Tongue (tissue), 2 donors: ENCODE results near the gene ATP11C. TPM values are rescaled to one million over a fixed set of nuclear protein-coding genes. Genes with fewer than 3 reads are reported as not detected.
A peak's percentile ranks its signal among the peaks of the same experiment; 100 is the strongest.

ENCODE experiments used
- DNase-seq: peaks from one replicate; pipeline ENCODE4 v3.0.0-alpha.2; 2015
- total RNA-seq: library from RNA; depleted of rRNA; stranded (reverse); fragments of >200 nt; gene quantifications from one replicate; pipeline ENCODE4 v1.2.3, GENCODE V29; 2014

ATP11C gene
- total RNA-seq, 1 donor from 2014 or later = 29.7 TPM

DNA sequence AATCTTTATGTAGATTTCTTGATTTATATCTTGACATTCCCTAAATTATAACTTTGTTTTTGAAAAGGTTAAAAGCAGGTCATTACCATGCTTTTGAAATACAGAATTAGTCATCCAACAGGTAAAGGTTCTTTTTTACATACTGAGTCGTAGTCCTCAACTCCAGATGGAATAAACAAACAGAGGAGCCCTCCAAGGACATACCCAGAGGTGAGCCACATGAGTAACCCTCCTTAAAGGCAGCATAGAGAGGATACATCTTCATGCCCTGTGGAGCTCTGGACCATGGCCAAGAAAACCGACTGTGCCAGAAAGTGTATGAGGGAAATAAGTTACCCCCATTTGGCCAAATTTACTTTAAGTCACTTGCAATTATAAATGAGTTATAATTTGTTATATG is 129.6 kb downstream of the ATP11C start:
- no peak for DNase-seq

- DNase-seq = no peak
Measured at GRCh38 chrX:139802048-139802447, 130.8 kb downstream of the ATP11C start.

GRCh38 chrX:139801397-139801813 is 131.4 kb downstream of the ATP11C start:
- DNase-seq = no peak

DNA sequence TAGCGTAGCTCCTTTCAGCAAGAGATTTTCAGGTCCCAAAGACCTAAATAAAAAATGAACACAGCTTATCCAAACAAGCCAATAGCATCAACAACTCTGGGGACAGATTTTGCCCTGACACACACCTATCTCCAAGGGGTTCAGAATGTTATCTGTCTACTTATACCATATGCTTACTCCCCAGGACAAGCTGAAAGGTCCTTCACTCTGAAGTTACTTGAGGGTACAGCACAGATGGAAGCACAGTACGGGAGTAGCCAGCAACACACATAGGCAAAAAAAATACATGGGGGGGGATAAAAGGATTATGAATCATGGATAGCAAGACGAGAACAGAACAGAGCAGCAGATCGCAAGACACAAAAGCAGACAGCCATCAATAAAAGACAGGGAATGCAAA is 134.2 kb downstream of the ATP11C start:
- no peak for DNase-seq

DNA sequence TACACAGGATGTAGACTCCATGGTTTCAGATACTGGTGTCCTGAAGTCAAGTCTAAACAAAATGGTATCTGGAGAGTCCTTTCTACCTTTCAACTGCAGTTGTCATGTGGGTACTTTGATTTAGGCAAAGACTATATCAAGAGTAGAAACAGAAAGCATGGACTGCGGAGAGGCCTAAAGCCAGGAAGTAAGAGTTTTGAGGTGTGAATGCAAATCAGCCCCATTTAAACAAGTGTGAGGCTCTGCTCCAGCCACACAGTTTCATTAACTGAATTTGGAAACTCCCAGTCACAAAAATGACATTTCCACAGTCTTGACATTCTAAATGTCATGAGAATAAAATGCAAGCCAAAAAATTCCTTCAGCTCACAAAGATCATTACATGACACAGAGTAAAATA is 137.7 kb downstream of the ATP11C start:
- DNase-seq = no peak

DNA sequence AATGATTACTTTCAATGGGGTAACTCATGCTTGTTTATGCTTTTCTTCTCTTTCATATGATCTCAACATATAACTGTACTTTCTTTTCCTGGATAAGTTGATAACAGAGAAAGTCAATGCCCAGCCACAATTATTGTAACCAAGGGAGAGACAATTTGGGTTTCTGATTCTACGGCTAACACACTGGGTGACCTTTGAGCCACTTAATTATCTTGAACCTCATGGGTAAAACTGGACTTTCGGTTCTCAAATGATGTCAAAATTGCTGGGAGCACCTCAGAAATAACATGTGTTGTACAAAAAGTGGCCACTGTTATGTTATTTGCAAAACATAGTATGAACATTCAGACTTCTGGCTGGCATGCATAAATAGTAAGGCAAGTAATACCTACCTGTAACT is 145.3 kb downstream of the ATP11C start:
- DNase-seq = no peak

GRCh38 chrX:139784807-139785206 is 148.0 kb downstream of the ATP11C start:
- no peak for DNase-seq

- DNase-seq = no peak
Measured at GRCh38 chrX:139783959-139784358, 148.9 kb downstream of the ATP11C start.

DNA sequence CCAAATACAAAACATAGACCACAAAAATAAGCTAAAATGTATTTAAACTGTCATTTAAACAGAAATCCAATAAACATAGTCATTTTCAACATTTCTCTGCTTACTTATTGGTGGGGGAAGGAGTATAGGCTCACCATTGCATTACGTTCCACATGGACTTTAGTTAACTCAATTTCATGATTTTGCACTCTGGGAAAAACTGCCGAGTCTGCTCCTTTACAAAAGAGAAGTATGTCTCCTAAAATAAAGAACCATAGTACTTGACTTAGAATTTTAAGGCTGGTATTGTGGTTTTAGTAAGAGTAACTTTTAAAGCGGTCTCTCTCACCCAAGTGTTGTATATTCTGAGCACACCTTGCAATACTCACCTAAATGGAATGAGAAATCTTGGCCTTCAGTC is 149.8 kb downstream of the ATP11C start:
- DNase-seq = no peak

DNA sequence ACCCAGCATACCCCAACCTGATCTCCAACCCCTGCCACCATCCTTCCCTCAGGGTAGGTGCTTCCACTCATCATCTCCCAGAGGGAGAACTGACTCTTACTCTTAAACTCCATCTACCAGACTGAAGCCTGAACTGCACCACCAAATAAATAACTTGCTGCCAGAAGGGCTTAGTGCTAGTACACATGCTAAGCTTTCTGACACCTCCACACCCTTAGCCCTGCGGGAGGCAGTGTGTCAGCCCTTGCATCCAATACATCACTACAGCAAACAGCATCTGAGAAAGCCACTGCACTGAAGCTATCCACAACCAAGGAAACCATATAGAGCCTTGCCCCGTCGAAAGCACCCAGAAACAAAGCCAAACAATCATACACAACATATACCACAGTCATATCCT is 156.3 kb downstream of the ATP11C start:
- DNase-seq = no peak

DNA sequence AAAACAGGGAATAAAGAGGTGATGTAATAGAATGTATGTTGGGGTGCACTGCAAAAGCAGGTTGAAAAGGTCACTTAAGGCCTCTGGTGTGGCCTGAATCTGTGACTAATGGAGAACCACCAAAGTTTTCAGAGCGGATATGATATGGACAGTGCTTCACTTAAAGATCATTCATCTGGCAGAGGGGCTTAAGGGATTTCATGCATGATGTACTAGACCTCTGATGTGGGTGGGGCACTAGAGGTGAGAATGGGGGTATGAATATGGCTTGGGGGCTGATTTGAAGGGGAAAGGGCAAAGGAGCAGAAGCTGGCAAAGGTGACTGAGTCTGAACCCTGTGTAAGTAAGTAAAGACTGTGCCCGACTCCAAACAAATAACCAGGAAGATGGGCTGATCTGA is 162.5 kb downstream of the ATP11C start:
- DNase-seq = no peak

DNA sequence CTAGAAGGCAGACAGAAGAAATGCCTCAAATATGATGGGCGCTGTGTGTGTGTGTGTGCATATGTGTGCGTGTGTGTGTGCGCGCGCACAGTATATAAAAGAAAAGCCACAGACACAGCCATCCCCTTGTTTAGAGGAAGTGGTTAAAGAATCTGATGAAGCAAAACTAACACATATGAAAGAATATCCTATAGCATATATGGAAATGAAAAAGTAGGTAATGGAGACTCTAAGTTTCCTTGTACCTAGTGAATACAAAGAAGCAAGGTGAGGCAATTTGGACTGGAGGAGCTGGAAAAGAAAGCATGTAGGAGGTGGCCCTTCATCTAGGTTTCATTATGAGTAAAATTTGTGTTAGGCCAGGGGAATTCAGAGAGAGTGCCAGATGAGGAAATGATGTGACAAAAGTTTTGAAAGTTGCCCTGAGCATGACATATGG is 166.3 kb downstream of the ATP11C start:
- DNase-seq = no peak

GRCh38 chrX:139762400-139763183 is 170.3 kb downstream of the ATP11C start:
- DNase-seq = no peak

GRCh38 chrX:139759637-139760036 is 173.2 kb downstream of the ATP11C start:
- DNase-seq = peak; percentile 2

DNA sequence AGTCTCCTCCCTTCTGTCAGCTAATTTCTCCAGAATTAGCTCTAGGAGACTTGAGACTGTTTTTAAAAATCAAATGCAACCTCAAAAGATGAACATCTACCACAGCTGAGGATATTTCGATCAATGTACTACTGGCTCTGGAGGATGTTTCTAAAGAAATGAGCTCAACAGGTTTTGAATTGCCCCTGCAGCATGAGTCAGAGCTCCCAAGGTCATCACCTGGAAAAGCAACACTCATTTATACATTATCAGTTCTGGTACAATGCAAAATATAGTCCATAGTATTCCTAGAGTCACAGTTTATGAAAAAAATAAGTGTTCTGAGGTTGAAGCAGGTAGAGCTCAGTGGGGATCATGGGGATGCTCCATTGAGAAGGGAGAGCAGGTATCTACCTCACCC is 174.0 kb downstream of the ATP11C start:
- DNase-seq = no peak

DNA sequence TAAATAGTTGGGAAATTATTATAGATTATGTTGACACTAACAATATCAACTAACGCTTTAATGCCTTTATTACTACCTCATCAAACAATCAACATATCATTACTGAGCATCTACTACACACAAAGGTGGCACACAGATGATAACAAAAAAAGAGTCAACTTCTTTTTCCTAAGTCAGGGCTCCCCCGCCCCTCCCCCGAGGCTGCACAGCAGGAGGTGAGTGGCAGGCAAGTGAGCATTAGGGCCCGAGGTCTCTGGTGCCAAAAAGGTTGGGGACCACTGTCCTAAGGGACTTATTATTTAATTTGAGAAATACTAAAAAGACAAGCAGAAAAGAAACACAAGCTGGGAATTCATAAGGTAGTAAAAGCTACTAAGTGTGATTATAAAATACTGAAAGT is 174.6 kb downstream of the ATP11C start:
- DNase-seq = no peak

GRCh38 chrX:139751053-139751452 is 181.8 kb downstream of the ATP11C start:
- DNase-seq = no peak

GRCh38 chrX:139750390-139750789 is 182.5 kb downstream of the ATP11C start:
- DNase-seq = no peak

GRCh38 chrX:139739138-139739537 is 193.7 kb downstream of the ATP11C start:
- DNase-seq = no peak

DNA sequence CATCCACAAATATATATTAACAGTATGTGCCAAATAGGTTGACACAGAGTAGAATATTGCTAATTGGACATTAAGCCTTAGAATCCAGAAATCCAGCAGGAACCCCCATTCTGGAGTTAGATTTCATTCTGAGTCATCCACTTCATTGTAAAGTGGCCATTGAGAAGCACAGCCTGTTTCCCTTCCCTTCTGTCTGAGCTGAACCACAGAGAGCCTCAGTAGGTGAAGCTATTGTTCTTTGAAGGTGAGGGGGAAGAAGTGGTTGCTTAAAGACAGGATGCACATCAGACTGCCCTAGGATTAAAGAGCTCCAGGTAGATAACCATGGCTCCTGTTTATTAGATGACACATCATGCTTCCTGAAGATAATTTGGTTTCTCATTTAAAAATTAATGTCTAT is 194.3 kb downstream of the ATP11C start:
- DNase-seq = no peak

- DNase-seq = no peak
Measured at GRCh38 chrX:139736151-139736550, 196.7 kb downstream of the ATP11C start.

- DNase-seq = no peak
Measured at GRCh38 chrX:139734996-139735395, 197.9 kb downstream of the ATP11C start.

- DNase-seq = no peak
Measured at GRCh38 chrX:139725720-139726119, 207.1 kb downstream of the ATP11C start.

DNA sequence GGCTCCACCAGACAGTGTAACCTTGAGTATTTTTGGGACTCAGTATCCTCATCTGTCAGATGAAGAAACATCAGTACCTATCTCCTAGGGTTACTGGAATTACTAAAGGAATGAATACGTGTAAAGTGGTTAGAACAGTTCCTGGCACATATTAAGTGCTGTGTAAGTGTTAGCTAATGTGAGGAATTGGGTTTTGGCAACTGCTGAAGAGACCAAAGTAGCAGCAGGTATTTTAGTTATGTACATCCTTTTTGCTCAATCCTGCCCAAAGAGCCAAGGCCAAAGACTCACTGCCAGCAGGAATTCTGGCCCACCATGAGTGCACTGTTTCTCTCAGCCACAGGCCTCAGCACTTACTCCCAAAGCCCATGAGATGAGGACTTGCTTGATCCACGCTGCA is 208.2 kb downstream of the ATP11C start:
- no peak for DNase-seq

DNA sequence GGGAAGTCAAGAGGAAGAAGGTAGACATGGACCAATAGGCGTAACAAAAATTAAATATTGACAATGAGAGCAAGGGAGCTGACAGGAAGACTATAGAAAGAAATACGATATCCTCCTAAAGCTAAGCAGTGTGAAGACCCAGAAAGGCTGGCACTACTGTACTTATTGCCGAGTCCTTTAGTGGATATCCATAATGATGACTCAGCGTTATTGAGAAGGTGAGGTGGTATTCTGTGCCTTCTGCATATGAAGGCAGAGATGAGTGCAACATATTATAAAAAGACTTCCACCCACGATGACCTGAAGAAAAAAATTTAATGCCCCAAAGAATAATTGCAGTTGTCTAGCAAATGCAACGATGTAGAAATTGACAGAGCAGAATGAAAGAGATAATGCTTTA is 211.9 kb downstream of the ATP11C start:
- no peak for DNase-seq
